Natural killer cell treated with Interleukin-12 subunit alpha and Interleukin-12 subunit beta and Interleukin-15 and Interleukin-18, amount 100 ng/mL, for 72 hours (primary cell): ENCODE measurements around the gene ZSCAN5A. TPM values are rescaled to one million over a fixed set of nuclear protein-coding genes. Genes with fewer than 3 reads are reported as not detected.
A peak's percentile ranks its signal among the peaks of the same experiment; 100 is the strongest.
"Not testable (repeated sequence)": the region's sequence is repeated elsewhere in the genome, so short reads cannot be mapped to it uniquely, and the experiment has no call there.

Source experiments
- ATAC-seq, 2 donors: fragments of 150-1000 bp; cut with Tn5 transposase in 1 of 2; sonication (Bioruptor Pico), chemical (Tn5 transposase) in 1 of 2; 2 replicates each; pipeline ENCODE4 v1.10.0; 2021
- DNase-seq: peaks from one replicate; pipeline ENCODE4 v3.0.0; 2022; ENCODE audit warnings: low spot score
- H3K27ac Mint-ChIP-seq, 2 donors: 1 replicate in 1 of 2; 2 replicates in 1 of 2; pipeline ENCODE4 v1.8.0; 2022; ENCODE audit warnings: mixed read lengths in 2 of 2, mild to moderate bottlenecking in 1 of 2, moderate library complexity in 1 of 2
- H3K27me3 Mint-ChIP-seq, 2 donors: 1 replicate in 1 of 2; 2 replicates in 1 of 2; pipeline ENCODE4 v1.8.0; 2022; ENCODE audit warnings: mixed read lengths in 2 of 2
- H3K36me3 Mint-ChIP-seq: one replicate; pipeline ENCODE4 v1.8.0; 2022; ENCODE audit warnings: mixed read lengths
- H3K4me1 Mint-ChIP-seq, 2 donors: 1 replicate in 1 of 2; 2 replicates in 1 of 2; pipeline ENCODE4 v1.8.0; 2022; ENCODE audit warnings: low read depth in 2 of 2, mixed read lengths in 2 of 2, mild to moderate bottlenecking in 1 of 2
- H3K4me3 Mint-ChIP-seq: one replicate; pipeline ENCODE4 v1.8.0; 2022; ENCODE audit warnings: mixed read lengths
- H3K9me3 Mint-ChIP-seq: 2 replicates; pipeline ENCODE4 v1.8.0; 2022; ENCODE audit warnings: mixed read lengths
- total RNA-seq, 2 donors: library from RNA; stranded (reverse); gene quantifications; one replicate each; pipeline ENCODE4 v1.2.3, GENCODE V29; 2022

Gene ZSCAN5A
- total RNA-seq, 2 donors from 2014 or later, result 9.9 to 16.8 TPM

DNA sequence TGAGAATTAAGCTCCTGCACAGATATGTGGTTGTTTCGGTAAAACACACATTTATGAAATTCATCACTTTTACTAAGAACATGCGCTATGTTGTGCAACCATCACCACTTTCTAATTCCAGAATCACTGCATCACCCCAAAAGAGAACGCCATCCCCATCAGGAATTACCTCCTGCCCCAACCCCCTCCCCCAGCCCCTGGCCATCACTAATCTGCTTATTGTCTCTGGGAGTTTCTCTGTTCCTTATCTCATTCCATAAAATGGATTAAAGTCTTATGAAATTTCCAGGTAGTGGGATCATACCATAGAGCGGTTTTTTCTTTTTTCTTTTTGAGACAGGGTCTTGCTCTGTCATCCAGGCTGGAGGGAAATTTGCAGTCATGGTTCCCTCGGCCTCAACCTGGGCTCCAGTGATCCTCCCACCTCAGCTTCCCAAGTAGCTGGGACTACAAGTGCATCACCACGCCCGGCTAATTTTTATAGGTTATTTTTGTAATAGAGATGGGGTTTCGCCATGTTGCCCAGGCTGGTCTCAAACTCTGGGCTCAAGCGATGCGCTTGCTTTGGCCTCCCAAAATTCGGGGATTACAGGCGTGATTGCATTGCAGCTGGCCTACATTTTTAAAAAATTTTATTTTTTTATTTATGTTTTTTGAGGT, 120.5 kb downstream of the ZSCAN5A start:
- Mint-ChIP-seq H3K27ac (no peak overlapping the region), H3K4me3 (no peak overlapping the region), H3K36me3 (no peaks in the 10 kb centered on the region), H3K4me1 (no peaks in the 10 kb centered on the region), H3K9me3 (no peaks in the 10 kb centered on the region), H3K27me3 (no peaks in the 10 kb centered on the region)
- no peak for DNase-seq
- no peak for ATAC-seq

DNA sequence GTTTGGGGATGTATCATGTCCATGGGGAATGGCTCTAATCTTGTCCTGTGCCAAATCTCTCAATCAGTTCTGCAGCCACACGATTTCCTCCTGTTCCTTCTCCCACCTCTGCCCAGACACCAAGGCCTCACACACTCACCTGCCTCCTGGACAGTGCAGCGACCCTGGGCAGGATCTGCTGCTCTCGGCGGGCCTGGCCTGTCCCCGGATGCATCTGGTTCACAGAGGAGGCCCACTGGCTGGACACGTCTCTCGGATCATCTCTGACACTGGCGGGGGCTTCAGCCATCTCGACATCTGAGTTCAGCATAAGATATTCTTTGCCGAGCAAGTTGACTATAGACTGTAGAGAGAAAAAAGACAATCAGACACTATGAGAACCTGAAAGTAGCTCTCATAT, 122.9 kb downstream of the ZSCAN5A start:
- H3K36me3 Mint-ChIP-seq, result no peaks in the 10 kb centered on the region
- no peaks in the 10 kb centered on the region for H3K27me3 Mint-ChIP-seq
- no peaks in the 10 kb centered on the region for H3K9me3 Mint-ChIP-seq
- no peak overlapping the region for H3K27ac Mint-ChIP-seq
- ATAC-seq, result no peak
- DNase-seq, result no peak
- H3K4me1 Mint-ChIP-seq, result no peaks in the 10 kb centered on the region
- no peak overlapping the region for H3K4me3 Mint-ChIP-seq

DNA sequence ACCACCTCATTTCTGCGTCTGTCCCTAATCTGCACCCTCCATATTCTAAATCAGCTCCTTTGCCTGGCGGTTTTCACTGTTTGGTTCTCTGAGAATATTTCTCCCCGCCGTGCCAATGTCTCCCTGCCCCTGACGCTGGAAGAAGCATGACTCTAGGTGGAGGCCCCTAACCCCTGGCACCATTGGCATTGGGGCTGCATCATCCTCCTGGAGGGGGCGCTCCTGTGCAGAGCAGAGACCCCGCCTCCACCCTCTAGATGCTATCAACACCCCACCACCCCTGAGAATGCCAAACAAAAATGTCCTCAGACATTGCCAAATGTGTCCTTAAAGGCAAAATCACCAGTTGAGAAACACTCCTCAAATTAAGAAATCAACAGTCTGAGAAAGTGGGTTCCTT, 123.5 kb downstream of the ZSCAN5A start:
- ATAC-seq (no peak), DNase-seq (no peak)
- H3K36me3 Mint-ChIP-seq, result no peaks in the 10 kb centered on the region
- H3K27me3 Mint-ChIP-seq, result no peaks in the 10 kb centered on the region
- no peak overlapping the region for H3K27ac Mint-ChIP-seq
- H3K4me3 Mint-ChIP-seq, result no peak overlapping the region
- H3K9me3 Mint-ChIP-seq, result no peaks in the 10 kb centered on the region
- H3K4me1 Mint-ChIP-seq, result no peaks in the 10 kb centered on the region

DNA sequence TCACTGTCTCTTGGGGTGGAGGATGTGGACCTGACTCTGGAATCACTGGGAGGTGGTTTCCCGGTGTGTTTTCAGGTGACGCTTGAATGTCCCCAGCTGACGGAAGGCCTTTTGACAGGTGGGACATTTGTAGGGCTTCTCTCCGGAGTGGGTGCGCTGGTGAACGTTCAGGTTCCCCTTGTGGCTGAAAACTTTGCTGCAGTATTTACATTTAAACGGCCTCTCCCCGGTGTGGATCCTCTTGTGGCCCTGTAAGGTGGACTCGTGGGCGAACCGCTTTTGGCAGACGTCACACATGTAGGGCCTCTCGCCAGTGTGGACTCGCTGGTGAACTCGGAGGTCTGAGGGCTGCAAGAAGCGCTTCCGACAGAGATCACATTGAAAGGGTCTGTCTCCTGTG, 124.9 kb downstream of the ZSCAN5A start:
- peaks cover 0 to 3% of the 10 kb centered on the region in 2 donors for H3K27me3 Mint-ChIP-seq
- H3K4me3 Mint-ChIP-seq, result no peak overlapping the region
- no peak for ATAC-seq
- no peaks in the 10 kb centered on the region for H3K36me3 Mint-ChIP-seq
- H3K9me3 Mint-ChIP-seq, result no peaks in the 10 kb centered on the region
- H3K27ac Mint-ChIP-seq, result no peak overlapping the region
- no peak for DNase-seq
- H3K4me1 Mint-ChIP-seq, result peaks cover 0 to 5% of the 10 kb centered on the region in 2 donors

DNA sequence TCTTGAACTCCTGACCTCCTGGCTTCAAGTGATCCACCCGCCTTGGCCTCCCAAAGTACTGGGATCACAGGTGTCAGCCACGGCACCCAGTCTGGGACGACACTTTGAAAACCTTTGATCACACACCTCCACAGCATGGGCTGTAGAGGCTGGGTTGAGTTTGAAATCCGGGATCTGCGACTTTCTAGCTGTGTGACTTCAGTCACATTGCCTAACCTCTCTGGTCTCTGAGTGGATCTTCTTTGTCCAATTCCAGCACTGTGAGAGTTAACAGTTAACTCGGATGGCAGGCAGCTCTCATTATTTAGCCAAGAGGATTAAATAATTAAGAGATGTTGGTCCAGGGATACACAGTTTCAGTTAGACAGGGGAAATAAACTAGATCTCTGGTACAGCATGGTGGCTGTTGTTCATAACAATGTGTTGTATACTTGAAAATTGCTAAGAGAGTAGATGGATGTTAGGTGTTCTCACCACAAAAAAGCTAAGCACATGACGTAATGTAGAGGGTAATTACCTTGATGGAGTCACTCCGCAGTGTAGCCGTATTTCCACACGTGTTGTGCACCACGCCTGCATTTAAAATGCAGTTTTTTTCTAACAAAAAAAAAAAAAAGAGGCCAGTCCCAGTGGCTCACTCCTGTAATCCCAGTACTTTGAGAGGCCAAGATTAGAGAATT, 136.9 kb downstream of the ZSCAN5A start:
- Mint-ChIP-seq H3K27me3 (peaks cover 0 to 5% of the 10 kb centered on the region in 2 donors), H3K4me3 (no peak overlapping the region), H3K27ac (no peak overlapping the region), H3K36me3 (no peaks in the 10 kb centered on the region), H3K4me1 (no peaks in the 10 kb centered on the region), H3K9me3 (no peaks in the 10 kb centered on the region)
- DNase-seq, result no peak
- no peak for ATAC-seq

- ATAC-seq (no peak), DNase-seq (no peak)
- no peaks in the 10 kb centered on the region for H3K36me3 Mint-ChIP-seq
- H3K27me3 Mint-ChIP-seq, result peaks cover 0 to 5% of the 10 kb centered on the region in 2 donors
- H3K9me3 Mint-ChIP-seq, result no peaks in the 10 kb centered on the region
- H3K27ac Mint-ChIP-seq, result no peak overlapping the region
- H3K4me3 Mint-ChIP-seq, result no peak overlapping the region
- peaks cover under 1 to 2% of the 10 kb centered on the region in 2 donors for H3K4me1 Mint-ChIP-seq
These were observed 137.8 kb downstream of the ZSCAN5A start for GRCh38 chr19:56176881-56177280.

DNA sequence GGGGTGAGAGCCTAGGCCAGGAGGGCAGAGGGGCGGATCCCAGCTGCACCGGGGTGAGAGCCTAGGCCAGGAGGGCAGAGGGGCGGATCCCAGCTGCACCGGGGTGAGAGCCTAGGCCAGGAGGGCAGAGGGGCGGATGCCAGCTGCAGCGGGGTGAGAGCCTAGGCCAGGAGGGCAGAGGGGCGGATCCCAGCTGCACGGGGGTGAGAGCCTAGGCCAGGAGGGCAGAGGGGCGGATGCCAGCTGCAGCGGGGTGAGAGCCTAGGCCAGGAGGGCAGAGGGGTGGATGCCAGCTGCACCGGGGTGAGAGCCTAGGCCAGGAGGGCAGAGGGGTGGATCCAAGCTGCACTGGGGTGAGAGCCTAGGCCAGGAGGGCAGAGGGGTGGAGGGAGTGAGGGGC, 138.3 kb downstream of the ZSCAN5A start:
- not testable (repeated sequence) for H3K4me3 Mint-ChIP-seq, H3K36me3 Mint-ChIP-seq, H3K4me1 Mint-ChIP-seq, H3K9me3 Mint-ChIP-seq, H3K27me3 Mint-ChIP-seq, DNase-seq, ATAC-seq, H3K27ac Mint-ChIP-seq

DNA sequence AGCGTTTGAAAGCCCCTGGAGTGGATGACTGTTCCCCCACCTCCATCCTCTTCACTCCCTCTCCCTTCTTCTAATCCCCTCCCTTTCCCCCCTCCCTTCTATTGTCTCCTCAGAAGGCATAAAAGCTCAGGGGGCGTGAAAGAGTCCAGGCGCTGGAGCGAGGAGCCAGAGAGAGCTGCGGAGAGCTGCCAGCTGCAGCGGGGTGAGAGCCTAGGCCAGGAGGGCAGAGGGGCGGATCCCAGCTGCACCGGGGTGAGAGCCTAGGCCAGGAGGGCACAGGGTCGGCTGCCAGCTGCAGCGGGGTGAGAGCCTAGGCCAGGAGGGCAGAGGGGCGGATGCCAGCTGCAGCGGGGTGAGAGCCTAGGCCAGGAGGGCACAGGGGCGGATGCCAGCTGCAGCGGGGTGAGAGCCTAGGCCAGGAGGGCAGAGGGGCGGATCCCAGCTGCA, 138.8 kb downstream of the ZSCAN5A start, which contains the start of gene GALP:
GALP (plus strand) TSS at position 148 of the 447 bp plus-strand sequence. CDS start 1,101 bp downstream, outside the sequence.
- H3K4me1 Mint-ChIP-seq, H3K27ac Mint-ChIP-seq, ATAC-seq, DNase-seq, H3K4me3 Mint-ChIP-seq, H3K36me3 Mint-ChIP-seq, H3K27me3 Mint-ChIP-seq, H3K9me3 Mint-ChIP-seq: not testable (repeated sequence)

DNA sequence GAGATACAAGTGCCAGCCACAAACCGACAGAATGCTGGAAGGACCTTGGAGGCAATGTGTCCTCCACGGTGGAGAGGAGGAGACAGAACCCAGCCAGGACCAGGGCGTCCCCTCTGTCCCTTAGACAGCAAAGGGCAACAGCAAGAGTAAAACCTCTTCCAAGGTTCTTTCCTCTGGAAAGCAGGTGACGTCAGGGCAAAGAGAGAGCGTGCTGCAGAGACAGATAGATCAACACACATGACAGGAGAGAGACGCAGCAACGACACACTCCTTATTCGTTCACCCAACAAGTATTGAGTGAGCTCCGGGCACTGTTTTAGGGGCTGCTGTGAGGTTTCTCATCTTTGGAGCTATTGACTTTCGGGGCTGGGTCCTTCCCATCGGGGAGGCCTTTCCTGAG, 140.1 kb downstream of the ZSCAN5A start:
- H3K36me3 Mint-ChIP-seq, result no peaks in the 10 kb centered on the region
- H3K4me3 Mint-ChIP-seq, result no peak overlapping the region
- peak in 1 of 2 donors; percentile 15 for ATAC-seq
- no peak for DNase-seq
- H3K27me3 Mint-ChIP-seq, result peaks cover 0 to 5% of the 10 kb centered on the region in 2 donors
- H3K4me1 Mint-ChIP-seq, result peaks cover 4% of the 10 kb centered on the region in 2 donors
- H3K9me3 Mint-ChIP-seq, result no peaks in the 10 kb centered on the region
- H3K27ac Mint-ChIP-seq, result no peak overlapping the region

DNA sequence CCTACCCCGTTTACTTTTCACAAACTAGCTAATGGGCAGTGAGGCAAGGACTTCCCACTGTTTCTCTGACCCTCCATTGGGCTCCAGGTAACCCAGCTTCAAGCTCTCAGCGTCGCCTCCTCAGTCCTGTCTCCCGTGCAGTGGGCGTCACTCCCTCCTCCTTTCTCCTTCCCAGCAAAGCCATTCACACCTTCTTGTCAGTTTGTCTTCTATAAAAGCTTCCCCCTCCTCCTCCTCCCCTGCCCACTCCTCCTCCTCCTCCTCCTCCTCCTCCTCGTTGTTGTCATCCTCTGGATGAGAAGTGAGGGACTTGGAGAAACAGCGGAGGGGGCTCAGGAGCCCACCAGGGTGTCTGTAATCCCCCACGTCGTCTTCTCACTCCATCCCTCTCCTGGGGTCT, 140.6 kb downstream of the ZSCAN5A start:
- Mint-ChIP-seq H3K27me3 (peaks cover 0 to 5% of the 10 kb centered on the region in 2 donors), H3K4me1 (peaks cover 4% of the 10 kb centered on the region in 2 donors), H3K27ac (no peak overlapping the region), H3K4me3 (no peak overlapping the region), H3K9me3 (no peaks in the 10 kb centered on the region), H3K36me3 (no peaks in the 10 kb centered on the region)
- ATAC-seq (no peak), DNase-seq (no peak)

Other genes with a start within 250 kb of the ZSCAN5A start
- gene ZNF787, start 193.5 kb downstream of the ZSCAN5A start, total RNA-seq, result 10 to 100 TPM; 39.2 to 60.6 TPM
- 10 to 100 TPM; 23.2 to 50.6 TPM for gene ZNF444, start 173.6 kb downstream of the ZSCAN5A start, total RNA-seq
- not detected for gene GALP, start 138.8 kb downstream of the ZSCAN5A start, total RNA-seq
- not detected for gene ZSCAN5B, start 117.1 kb downstream of the ZSCAN5A start, total RNA-seq
- gene ZSCAN5C, start 112.6 kb downstream of the ZSCAN5A start, total RNA-seq, result not detected
- 1 to 10 TPM; 1.8 to 4.2 TPM for gene EDDM13, start 42.1 kb downstream of the ZSCAN5A start, total RNA-seq
- gene ZNF582, start 78.7 kb upstream of the ZSCAN5A start, total RNA-seq, result 1 to 10 TPM in 1 of 2 donors, under 1 TPM in 1; 0.95 to 3.4 TPM
- 1 to 10 TPM; 3.1 to 3.2 TPM for gene ZNF583, start 89.5 kb upstream of the ZSCAN5A start, total RNA-seq
- gene ZNF667, start 162.5 kb upstream of the ZSCAN5A start, total RNA-seq, result under 1 TPM; 0.17 to 0.40 TPM
- gene ZNF471, start 193.0 kb upstream of the ZSCAN5A start, total RNA-seq, result 1 to 10 TPM in 1 of 2 donors, under 1 TPM in 1; 0.20 to 1.1 TPM
- gene ZFP28, start 224.1 kb upstream of the ZSCAN5A start, total RNA-seq, result 1 to 10 TPM in 1 of 2 donors, under 1 TPM in 1; 0.64 to 3.5 TPM